ENCODE data around the gene RB1.

DNA sequence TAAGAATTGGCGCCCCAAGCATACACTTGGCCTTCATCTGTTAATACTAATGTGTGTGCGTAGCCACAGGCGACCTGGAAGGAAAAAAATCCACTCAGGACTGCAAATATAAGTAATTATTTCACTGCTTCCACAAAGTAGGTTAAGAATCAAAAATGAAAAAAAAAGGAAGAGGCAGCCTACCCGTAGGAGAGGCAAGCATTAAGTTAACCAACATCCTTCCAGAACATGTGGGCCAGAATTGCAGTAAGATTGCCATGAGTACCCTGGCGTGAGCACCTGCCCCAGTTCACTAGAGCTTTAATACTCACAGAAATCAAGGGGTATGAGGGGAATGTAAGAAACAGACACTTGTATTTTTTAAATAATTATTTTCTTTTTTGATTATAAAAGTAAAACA lies 207.1 kb downstream of the RB1 start:
- TF ChIP-seq, protein P1, sequence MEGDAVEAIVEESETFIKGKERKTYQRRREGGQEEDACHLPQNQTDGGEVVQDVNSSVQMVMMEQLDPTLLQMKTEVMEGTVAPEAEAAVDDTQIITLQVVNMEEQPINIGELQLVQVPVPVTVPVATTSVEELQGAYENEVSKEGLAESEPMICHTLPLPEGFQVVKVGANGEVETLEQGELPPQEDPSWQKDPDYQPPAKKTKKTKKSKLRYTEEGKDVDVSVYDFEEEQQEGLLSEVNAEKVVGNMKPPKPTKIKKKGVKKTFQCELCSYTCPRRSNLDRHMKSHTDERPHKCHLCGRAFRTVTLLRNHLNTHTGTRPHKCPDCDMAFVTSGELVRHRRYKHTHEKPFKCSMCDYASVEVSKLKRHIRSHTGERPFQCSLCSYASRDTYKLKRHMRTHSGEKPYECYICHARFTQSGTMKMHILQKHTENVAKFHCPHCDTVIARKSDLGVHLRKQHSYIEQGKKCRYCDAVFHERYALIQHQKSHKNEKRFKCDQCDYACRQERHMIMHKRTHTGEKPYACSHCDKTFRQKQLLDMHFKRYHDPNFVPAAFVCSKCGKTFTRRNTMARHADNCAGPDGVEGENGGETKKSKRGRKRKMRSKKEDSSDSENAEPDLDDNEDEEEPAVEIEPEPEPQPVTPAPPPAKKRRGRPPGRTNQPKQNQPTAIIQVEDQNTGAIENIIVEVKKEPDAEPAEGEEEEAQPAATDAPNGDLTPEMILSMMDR (IDR thresholded peaks at IDR 0.05): no peak
- no peak for TF ChIP-seq POLR2A (IDR thresholded peaks at IDR 0.05)
